HG02759 (cell line): Measurements from ENCODE around the gene BTBD2.
"Not testable (repeated sequence)": the region's sequence is repeated elsewhere in the genome, so short reads cannot be mapped to it uniquely, and the experiment has no call there.

Experiments used
- ATAC-seq: cut with Tn5 transposase; IDR thresholded peaks from one replicate; pipeline ENCODE4 v1.9.1; 2021; ENCODE audit warnings: mild to moderate bottlenecking, moderate library complexity; ENCODE audit not compliant: unreplicated experiment

The BTBD2 gene

DNA sequence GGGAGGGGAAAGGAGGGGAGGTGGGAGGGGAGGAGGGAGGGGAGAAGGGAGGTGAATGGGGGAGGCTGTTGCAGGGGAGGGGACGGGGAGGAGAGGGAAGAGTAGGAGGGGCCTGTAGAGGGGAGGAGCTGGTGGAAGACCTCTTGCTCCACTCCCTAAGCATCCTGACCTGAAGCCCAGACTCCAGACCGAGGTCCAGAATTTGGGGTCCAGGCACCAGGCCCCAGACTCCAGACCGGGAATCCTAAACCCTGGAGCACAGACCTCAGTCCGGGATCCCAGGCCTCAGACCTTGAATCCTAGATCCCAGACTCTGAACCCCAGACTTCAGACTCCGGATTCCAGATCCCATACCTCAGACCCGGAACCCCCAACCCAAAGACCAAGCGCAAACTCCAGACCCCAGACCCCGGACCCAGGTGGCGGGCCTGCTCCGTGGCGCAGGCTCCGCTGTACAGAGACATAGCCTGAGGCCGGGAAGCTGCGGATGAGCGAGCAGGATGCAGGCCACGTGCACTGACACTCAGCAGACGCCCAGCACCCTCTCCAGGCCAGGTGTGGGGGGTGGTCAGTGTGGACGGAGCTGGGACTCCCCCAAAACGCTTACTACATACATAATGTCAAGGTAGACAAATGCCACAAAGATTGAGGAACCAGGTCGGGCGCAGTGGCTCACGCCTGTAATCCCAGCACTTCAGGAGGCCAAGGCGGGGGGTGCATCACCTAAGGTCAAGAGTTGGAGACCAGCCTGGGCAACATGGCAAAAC lies 710 bp upstream of the BTBD2 start:
- no peak for ATAC-seq

DNA sequence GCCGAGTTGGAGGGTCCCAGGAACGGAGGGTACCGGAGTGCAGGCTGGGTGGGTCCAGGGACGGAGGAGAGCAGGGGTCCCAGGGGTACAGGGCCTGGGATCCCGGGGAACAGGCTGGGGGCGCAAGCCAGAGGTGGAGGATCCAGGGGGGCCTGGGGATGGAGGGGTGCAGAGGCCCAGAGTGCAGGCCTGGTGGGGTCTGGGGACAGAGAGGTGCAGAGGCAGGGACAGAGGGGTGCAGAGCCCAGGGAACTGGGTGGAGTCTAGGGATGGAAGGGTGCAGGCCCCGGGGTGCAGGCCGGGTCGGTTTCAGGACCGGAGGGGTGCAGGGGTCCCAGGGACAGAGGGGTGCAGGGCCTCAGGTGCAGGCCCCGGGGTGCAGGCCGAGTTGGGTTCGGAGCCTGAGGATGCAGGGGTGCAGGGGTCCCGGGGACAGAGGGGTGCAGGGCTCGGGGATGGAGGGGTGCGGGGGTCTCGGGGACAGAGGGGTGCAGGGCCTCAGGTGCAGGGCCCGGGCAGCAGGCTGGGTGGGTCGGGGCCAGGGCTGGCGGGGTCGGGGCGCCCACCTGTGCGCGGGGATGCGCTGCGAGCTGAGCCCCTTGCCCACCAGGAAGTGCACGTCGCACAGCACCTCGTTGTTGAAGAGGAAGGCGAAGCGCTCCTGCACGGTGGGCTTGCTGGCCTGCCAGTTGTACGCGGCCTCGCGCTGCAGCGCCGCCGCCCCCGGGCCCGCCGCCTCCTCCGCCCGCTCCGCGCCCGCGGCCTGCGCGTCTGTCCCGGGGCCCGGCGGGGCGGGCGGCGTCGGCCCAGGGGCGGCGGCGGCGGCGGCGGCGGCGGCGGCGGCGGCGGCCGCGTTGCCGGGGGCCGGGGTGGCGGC lies 545 bp downstream of the BTBD2 start:
- no peak for ATAC-seq

DNA sequence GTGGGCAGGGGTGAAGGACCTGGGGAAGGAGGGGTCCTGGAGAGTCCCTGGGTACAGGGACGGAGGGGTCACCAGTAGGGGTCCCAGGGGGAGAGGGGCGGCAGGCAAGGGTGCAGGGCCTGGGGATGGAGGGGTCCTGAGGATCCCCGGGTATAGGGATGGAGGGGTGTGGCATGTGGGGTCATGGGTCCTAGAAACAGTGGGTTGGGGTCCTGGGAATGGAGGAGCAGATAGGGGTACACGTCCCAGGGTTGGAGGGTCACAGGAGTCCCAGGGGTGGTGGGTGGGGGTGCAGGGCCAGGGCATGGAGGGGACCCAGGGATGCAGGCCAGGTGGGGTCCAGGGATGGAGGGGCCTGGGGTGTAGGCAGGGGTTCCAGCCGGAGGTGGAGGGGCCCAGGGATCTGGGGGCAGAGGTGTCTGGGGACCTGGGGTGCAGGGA lies 1.4 kb downstream of the BTBD2 start:
- no peak for ATAC-seq

DNA sequence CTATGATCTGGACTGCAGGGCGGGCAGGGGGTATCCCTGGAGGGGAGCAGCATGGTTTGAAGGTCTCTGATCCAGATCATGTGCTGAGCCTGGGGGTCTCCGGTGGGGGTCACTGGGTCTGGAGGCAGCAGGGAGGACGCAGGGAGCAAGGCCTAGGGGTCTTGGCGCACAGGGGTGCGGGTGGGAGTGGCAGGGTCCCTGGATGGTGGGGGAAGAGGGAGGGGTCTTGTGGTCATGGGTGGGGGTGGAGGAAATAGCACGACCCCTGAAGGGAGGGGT lies 1.9 kb downstream of the BTBD2 start:
- ATAC-seq = no peak

DNA sequence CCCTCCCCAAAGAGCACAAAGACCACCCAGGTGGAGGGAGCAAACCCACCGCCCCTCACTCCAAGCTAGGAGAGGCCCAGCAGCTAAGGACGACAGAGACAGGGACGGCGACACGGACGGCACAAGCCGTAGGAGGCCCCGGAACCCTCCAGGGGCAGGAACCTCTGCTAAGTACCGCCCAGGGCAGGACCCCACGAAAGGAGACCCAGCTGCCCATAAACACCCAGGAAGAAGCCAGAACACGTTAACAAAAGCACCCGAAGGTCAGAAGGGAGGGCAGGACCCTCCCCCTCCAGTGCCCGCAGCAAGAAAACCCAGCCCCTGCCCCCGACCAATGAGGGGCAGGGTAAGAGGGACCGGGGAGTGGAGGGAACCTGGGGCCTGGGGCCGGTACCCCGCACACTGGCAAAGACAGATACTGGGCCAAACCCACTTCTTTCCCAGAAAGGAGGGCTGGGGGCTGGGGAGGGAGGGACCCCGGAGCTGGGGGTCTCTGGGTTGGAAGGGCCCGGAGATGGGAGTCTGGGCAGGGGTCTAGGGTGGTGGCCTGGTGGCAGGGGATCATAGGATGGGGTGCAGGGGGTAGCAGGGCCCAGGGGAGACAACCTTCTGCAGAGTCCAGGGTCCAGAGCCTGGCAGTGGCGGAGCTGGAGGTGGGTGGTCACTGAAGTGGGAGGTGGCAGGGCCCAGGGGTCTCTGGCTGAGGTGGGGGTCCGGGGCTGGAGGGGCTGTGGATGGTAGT lies 2.4 kb downstream of the BTBD2 start:
- ATAC-seq = no peak

DNA sequence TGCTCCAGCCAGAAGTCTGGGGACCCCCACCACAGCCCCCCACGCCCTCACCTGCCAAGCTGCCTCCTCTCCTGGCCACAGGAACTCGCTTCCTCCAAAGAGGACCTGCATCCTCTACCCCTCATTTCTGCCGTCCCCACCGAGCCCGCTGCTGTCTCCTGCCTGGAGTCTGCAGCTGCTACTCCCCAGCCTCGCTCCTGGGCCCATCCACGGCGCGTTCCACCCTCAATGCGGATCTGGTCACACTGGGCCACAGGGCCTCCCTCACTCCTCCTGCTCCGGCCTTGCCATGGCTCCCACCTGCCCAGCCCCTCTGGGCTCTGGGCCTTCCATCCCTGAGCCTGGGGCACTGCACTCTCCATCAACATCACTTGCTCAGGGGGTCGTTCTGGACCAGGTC lies 4.3 kb downstream of the BTBD2 start:
- ATAC-seq = no peak

DNA sequence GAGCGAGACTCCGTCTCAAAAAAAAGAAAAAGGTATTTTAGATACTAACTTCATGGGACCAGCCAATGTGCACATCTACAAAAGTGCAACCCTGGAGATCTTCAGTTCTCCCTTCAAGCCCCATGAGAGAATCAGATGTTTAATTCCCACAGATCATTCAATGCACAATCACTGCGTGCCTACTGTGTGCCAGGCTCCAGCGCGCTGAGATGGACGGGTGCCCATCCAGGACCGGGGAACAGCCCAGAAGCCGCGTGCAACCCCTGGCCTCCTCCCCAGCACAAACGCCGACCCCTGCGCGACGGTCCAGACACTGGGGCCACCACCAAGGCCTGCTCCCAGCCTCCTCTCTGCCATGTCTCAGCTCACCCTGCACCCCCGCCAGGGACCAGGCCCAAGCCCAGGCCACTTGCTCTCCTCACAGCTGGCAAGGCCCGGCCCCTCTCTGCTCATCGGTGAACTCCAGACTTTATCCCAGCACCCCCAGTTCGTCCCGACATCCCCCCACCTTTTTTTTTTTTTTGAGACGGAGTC lies 5.3 kb downstream of the BTBD2 start:
- no peak for ATAC-seq

DNA sequence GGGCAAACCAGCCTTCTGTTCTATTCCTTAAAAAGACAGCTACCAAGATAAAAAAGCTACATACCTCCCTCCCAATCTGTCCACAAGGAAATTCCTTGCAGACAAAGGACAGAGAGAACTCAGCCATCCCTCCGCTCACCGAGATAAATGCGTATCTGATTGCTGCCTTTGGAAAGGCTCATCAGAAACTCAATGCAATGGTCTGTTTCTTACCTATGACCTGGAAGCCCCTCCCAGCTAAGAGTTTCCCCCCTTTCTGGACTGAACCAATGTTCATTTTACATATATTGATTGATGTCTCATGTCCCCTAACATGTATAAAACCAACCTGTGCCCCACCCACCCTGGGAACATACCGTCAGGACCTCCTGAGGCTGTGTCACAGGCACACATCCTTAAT lies 11.6 kb downstream of the BTBD2 start:
- ATAC-seq = no peak

DNA sequence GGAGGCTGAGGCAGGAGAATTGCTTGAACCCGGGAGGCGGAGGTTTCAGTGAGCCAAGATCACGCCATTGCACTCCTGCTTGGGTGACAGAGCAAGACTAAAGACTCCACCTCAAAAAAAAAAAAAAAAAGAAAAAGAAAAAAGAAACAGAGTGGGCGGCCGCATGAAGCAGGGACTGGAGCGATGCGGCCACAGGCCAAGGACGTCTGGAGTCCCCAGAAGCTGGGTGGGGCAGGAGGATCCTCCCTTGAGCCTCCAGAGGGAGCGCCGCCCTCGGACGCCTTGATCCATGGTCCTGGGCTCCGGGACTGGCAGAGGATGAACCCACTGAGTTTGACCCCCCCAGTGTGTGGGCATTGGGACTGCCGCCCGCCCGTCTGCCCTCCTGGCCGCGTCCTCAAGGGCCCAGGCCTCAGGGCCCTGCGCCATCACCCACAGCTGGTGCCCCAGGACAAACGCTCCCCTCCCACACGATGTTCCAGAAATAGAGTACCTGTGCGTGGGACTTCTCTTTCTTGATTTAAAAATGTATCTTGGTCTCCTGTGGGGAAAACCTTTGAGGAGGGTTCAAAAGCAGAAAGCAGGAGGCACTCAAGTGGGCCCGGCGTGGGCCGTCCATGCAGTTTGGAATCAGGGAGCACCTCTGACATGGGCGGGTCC lies 15.5 kb downstream of the BTBD2 start:
- no peak for ATAC-seq

DNA sequence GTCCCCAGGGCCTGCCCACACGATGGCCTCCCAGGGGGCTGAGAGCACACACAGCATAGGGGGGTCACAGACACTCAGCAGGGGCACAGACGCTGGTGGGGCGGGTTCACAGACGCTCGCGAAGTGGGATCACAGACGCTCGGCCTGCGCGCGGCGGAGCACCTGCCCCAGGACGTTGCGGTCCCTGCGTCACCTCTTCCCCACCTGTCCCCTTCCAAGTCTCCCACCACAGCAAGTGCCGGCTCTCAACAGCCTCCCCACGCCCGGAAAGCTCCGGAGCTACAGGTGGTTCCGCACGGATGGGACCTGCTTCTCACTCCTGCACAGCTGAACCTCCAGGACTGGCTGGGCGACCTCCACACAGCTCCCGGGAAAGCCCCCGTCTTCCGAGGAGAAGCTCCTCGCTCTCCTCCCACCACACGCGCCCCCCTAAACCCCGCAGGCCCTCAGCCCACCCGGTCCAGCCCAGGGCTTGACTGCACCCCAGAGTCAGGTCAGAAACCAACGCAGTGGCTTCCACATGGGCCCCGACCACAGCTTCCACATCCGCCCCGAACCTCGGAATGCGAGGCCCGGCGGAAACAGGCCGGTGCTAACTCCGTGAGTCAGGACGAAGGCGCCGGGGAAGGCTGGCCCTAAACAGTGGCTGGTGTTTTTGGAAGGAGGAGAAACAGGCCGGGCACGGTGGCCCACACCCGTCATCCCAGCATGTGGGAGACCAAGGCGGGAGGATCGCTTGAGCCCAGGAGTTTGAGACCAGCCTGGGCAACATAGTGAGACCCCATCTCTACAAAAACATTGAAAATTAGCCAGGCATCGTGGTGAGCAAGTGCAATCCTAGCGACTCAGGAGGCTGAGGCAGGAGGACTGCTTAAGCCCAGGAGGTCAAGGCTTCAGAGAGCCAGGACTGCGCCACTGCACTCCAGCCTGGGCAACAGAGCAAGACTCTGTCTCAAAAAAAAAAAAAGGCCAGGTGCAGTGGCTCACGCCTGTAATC lies 16.5 kb downstream of the BTBD2 start:
- ATAC-seq = no peak

DNA sequence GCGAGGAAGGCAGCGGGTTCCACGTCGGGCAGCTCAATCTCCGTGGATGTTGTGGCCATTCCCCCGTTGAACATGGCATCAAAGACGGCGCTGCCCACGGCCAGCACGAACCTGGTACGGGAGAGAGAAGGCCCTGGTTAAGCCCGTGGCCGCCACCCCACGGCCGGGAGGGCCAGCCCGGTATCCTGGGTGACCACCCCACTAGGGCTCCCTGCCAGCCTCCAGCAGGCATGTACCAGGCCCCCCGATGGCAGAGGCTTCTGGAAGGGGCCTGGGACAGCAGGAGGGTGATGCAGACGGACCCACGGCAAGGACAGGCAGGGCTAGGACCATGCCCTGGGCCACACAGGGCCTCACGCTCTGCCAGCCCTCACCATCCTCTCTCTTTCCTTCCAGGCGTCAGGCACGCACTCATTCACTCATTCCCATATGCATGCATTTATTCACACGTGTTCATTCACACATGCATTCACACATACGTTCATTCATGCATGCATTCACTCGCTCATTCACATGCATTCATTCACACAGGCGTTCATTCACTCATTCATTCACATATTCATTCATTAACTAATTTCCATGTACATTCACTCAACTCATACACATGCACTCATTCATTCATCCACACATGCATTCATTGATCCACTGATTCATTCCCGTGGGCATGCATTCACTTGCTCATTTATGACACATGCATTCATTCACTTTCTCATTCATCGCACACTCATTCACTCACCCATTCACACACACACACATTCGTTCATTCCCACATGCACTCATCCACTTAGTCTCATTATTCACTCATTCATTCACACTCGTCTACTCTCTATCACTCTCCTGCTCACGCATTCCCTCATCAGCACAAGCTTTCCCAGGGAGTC lies 17.9 kb downstream of the BTBD2 start:
- no peak for ATAC-seq

DNA sequence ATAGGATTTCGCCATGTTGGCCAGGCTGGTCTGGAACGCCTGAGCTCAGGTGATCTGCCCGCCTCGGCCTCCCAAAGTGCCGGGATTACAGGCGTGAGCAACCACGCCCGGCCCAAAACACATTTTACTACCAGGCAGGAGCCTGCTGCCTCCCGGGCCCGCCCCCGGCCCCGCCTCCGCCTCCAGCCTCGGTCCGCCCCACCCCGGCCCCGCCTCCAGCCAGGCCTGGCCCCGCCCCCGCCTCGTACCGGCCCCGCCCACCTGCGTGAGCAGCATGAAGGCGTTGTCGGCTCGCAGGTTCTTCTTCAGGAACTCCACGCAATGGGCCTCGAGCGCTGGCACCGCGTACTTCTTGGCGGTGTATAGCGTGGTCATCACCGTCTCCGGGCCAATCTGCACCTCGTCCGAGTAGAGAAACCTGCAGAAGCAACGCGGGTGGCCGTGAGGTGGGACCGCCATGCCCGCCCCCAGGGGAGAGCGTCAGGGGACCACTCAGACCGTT lies 22.7 kb downstream of the BTBD2 start:
- ATAC-seq = no peak

DNA sequence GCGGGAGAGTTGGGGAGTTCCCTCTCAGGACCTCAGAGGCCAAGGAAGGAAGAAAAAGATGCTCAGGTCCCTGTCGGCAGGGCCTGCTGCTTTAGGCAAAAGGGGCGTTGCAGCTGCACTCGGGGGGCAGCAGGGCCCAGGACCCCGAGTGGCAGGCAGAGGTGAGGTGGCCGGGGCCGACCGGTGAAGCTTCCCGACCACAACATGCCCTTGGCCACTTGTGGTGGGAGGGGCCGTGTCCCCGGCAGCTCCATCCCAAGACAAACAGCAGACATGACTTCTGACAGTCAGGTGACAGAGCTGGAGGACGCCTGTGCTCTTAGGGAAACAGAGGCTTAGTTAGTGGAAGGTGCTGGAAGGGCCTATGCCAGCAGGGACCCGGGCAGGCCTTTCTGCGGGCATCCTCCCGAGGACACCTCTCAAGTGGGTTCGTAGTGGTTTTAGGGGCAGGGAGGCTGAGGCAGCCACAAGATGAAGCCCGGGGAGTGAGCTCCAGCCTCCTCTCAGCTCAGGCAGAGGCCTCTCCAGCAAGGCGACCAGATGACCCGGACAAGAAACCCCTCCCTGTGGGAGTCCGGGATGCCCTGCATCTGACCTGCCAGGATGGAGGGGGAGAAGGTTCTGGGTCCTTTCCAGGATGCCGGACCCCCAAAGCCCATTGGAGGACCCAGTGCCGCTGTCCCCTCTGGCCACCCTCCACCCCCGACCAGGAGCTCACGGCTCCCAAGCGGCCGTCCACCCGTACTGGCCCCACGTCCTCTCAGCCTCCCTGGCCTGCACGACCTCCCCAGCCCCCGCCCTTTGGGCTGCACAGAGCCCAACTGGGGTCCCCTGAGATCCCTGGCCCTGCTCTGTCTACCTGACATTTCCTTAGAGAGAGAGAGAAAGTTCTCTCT lies 24.2 kb downstream of the BTBD2 start:
- no peak for ATAC-seq

DNA sequence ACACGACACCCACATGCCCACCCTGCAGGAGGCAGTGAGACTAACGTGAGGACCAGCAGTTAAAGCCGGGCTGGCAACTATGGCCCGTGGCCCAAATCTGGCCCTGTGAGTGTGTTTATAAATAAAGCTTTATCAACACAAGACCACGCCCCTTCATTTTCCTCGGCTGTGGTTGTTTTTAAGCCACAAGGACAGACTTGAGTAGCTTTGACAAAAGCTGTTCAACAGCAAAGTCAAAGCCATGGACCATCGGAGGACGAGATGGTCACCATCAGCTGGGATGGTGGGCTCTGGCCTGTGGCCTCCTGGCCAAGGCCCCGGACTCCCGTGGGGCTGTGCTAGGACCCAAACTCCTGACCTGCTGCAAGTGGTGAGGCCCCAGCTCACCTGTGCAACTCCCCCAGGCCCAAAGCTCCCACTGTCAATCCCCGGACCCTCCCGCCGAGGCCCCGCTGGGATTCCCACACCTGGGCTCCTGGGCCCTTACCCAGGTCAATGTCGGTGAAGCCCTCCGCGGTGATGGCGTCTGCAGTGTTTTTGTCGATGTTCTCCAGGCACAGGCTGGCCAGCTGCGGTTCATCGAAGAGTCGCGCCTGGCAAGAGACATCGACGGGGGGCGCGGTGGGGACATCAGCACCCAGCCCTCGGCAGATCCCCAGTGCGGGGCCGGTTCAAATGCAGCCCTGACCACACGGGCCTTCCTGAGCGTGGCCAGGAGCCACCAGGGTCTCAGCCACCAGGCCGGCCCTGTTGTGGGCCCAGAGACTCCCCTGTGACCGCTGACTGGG lies 25.1 kb downstream of the BTBD2 start:
- ATAC-seq = no peak

DNA sequence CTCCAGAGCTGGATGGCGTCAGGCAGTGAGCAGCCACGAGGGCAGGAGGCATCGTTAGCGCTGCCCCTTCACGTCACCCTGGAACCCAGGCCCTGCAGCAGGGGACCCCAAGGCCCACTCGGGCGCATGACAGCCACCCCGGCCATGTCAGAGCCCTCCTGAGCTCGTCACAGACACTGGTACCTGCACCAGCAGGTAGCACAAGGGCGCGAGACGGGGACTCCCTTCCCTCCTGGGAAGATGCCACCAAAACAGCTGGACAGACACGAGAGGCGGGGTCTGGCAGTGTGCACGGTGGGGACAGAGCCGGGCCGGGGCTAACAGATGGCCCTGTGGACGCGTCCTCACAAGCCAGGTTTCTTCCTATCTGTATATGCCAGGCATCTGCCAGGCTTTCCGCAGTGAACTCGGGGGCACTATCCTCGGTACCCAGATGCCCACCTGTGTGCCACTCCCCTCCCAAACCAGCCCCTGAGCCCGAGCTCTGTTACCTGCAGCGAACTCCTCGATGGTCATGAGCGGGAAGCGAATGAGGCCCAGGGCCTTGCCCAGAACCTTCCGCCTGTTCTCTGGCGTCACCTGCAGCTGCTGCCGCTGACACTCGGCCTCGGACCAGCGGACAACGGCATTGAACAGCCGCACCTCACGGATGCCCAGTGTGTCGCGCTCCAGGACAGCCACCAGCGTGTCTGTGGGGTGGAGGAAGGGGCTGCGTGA lies 25.8 kb downstream of the BTBD2 start:
- no peak for ATAC-seq

DNA sequence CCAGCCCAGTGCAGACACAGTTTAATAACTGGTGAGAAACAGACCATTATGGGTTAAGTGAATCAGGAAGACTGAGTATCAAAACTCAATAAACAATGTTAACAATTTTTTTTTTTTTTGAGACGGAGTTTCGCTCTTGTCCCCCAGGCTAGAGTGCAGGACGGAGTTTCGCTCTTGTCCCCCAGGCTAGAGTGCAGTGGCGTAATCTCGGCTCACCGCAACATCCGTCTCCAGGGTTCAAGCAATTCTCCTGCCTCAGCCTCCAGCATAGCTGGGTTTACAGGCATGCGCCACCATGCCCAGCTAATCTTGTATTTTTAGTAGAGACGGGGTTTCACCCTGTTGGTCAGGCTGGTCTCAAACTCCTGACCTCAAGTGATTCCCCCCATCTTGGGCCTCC lies 27.1 kb downstream of the BTBD2 start:
- not testable (repeated sequence) for ATAC-seq
